Neuronal stem cell (in vitro differentiated cells): ENCODE data around the gene GNG8.

Experiments
- DNase-seq: peaks from one replicate; pipeline ENCODE4 v3.0.0-alpha.2; 2013; ENCODE audit warnings: low spot score
- H2AFZ ChIP-seq: one replicate; pipeline ENCODE4 v1.6.1; 2013; ENCODE audit warnings: mild to moderate bottlenecking, low read length, inconsistent platforms
- H2AK5ac ChIP-seq: 2 replicates; pipeline ENCODE4 v1.6.1; 2013; ENCODE audit warnings: low read depth, mild to moderate bottlenecking, inconsistent platforms, low read length, moderate library complexity, mixed read lengths
- H2BK120ac ChIP-seq: 2 replicates; pipeline ENCODE4 v1.6.1; 2013; ENCODE audit warnings: low read depth, mild to moderate bottlenecking, inconsistent platforms, low read length, moderate library complexity, mixed read lengths
- H2BK12ac ChIP-seq: one replicate; pipeline ENCODE4 v1.6.1; 2013; ENCODE audit warnings: low read length, inconsistent platforms
- H2BK15ac ChIP-seq: 2 replicates; pipeline ENCODE4 v1.6.1; 2013; ENCODE audit warnings: mild to moderate bottlenecking, low read length, inconsistent platforms, mixed read lengths
- H2BK5ac ChIP-seq: one replicate; pipeline ENCODE4 v1.6.1; 2013; ENCODE audit warnings: inconsistent platforms, mild to moderate bottlenecking, low read length, moderate library complexity
- H3K14ac ChIP-seq: one replicate; pipeline ENCODE4 v1.6.1; 2013; ENCODE audit warnings: low read length, inconsistent platforms
- H3K18ac ChIP-seq: 2 replicates; pipeline ENCODE4 v1.6.1; 2013; ENCODE audit warnings: low read length, inconsistent platforms
- H3K23ac ChIP-seq: 2 replicates; pipeline ENCODE4 v1.6.1; 2013; ENCODE audit warnings: low read depth, mild to moderate bottlenecking, mixed read lengths, low read length, inconsistent platforms; ENCODE audit not compliant: poor library complexity
- H3K27ac ChIP-seq: replicated peaks from 3 replicates; pipeline ENCODE4 v1.5.1; 2013; ENCODE audit warnings: low read length, inconsistent platforms
- H3K27me3 ChIP-seq, 3 experiments: 2 replicates each; pipeline ENCODE4 v1.6.1; 2013; ENCODE audit warnings: low read length in 3 of 3, mild to moderate bottlenecking in 2 of 3, inconsistent platforms in 1 of 3, low read depth in 1 of 3, mixed read lengths in 1 of 3, moderate library complexity in 1 of 3; ENCODE audit not compliant: control insufficient read depth in 3 of 3, insufficient read depth in 3 of 3
- H3K36me3 ChIP-seq, 2 donors: replicated peaks in 1 of 2; 2 replicates each; pipeline ENCODE4 v1.6.1; 2013; ENCODE audit warnings: low read length in 2 of 2; ENCODE audit not compliant: control insufficient read depth in 2 of 2, insufficient read depth in 2 of 2
- H3K4ac ChIP-seq: 2 replicates; pipeline ENCODE4 v1.6.1; 2013; ENCODE audit warnings: inconsistent platforms, mild to moderate bottlenecking, low read length, moderate library complexity
- H3K4me1 ChIP-seq, 2 donors: 1 replicate in 1 of 2; 2 replicates in 1 of 2; pipeline ENCODE4 v1.6.1; 2013; ENCODE audit warnings: low read length in 2 of 2, low read depth in 1 of 2; ENCODE audit not compliant: control insufficient read depth in 2 of 2, insufficient read depth in 1 of 2
- H3K4me2 ChIP-seq: one replicate; pipeline ENCODE4 v1.6.1; 2013; ENCODE audit warnings: mild to moderate bottlenecking, low read length, inconsistent platforms; ENCODE audit not compliant: insufficient read depth, poor library complexity, severe bottlenecking
- H3K4me3 ChIP-seq, 2 donors: 2 replicates each; pipeline ENCODE4 v1.5.1; 2013; ENCODE audit warnings: low read length in 2 of 2, mild to moderate bottlenecking in 2 of 2, inconsistent platforms in 1 of 2, moderate library complexity in 1 of 2
- H3K79me1 ChIP-seq: one replicate; pipeline ENCODE4 v1.6.1; 2013; ENCODE audit warnings: low read depth, mild to moderate bottlenecking, inconsistent platforms, low read length, moderate library complexity
- H3K9ac ChIP-seq: one replicate; pipeline ENCODE4 v1.6.1; 2013; ENCODE audit warnings: mild to moderate bottlenecking, low read depth, low read length, inconsistent platforms; ENCODE audit not compliant: poor library complexity
- H3K9me3 ChIP-seq, 2 donors: replicated peaks in 1 of 2; 2 replicates each; pipeline versions ENCODE3 to v1.6.1; 2013; ENCODE audit warnings: low read length in 2 of 2, mild to moderate bottlenecking in 2 of 2, inconsistent platforms in 1 of 2, low read depth in 1 of 2, mixed read lengths in 1 of 2, moderate library complexity in 1 of 2; ENCODE audit not compliant: control insufficient read depth in 2 of 2, insufficient read depth in 1 of 2
- H4K8ac ChIP-seq: one replicate; pipeline ENCODE4 v1.6.1; 2013; ENCODE audit warnings: low read depth, mild to moderate bottlenecking, inconsistent platforms, low read length, moderate library complexity
- H4K91ac ChIP-seq: one replicate; pipeline ENCODE4 v1.6.1; 2013; ENCODE audit warnings: low read length, low read depth, mild to moderate bottlenecking, inconsistent platforms; ENCODE audit not compliant: poor library complexity
- WGBS, 2 donors: extraction: QIAGEN DNeasy Blood & Tissue Kit; methylation state at CpG; one replicate each; pipeline ENCODE4 v1.1.7; 2013; ENCODE audit warnings: missing lambda C conversion rate in 2 of 2, mixed read lengths in 1 of 2; ENCODE audit not compliant: insufficient read length in 2 of 2, insufficient replicate concordance in 1 of 2; ENCODE audit errors: extremely low coverage in 2 of 2; 5-methylcytosine and 5-hydroxymethylcytosine counted together

Gene GNG8

DNA sequence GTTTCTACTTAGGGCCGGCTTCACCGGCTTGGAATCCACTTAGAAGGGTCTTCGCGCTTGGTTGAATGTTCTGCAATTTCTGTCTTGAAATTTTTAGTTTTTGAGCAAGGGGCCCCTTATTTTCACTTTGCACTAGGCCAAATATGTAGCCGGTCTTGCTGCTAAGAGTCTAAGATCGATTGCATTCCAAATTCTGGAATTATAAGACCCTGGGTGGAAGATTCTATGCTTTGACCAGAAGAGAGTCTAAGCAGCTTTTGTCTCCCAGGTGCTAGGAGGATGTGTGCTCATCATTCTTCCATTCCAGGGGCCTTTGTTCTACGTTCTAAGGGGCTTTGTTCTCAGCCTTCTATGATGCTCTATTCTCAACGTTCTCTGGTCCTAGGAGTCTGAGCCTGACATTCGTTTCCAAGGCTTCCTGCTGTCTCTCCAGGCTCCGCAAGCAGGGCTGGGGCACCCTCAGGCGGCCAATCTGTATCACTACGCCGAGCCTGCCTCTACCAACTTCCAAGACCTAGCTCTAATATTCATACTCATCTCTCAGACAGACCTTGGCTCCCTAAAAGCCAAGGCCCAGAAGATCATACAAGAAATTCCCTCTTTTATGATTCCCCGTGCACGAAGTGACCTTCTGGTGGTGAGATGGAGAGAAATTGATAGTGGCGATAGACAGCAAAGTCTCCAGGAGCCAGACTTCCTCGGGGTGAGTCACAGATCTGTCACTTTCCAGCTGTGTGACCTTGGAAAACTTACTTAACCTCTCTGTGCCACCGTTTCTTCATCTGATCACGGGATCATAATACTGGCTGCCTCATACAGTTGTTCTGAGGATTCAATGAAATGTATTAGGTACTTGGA lies 26.0 kb upstream of the GNG8 start:
- H3K4ac ChIP-seq: no peak overlapping the region
- no peaks in the 10 kb centered on the region for H3K79me1 ChIP-seq
- H3K9ac ChIP-seq: no peak overlapping the region
- H3K23ac ChIP-seq: no peak overlapping the region
- H3K18ac ChIP-seq: no peak overlapping the region
- H3K9me3 ChIP-seq: no peaks in the 10 kb centered on the region
- no peak overlapping the region for H4K8ac ChIP-seq
- no peaks in the 10 kb centered on the region for H3K27me3 ChIP-seq
- H3K14ac ChIP-seq: no peak overlapping the region
- H3K4me3 ChIP-seq: peak overlapping the region in 1 of 2 donors; percentile 28
- H2BK120ac ChIP-seq: no peak overlapping the region
- peaks cover 12 to 23% of the 10 kb centered on the region in 2 donors for H3K4me1 ChIP-seq
- H3K27ac ChIP-seq: peak overlapping the region; percentile 3
- no peak overlapping the region for H4K91ac ChIP-seq
- no CpG with 5 or more reads among the region's 19 CpGs for WGBS, 2 donors
- DNase-seq: peak; percentile 86
- no peaks in the 10 kb centered on the region for H3K36me3 ChIP-seq
- H2BK15ac ChIP-seq: no peak overlapping the region
- H3K4me2 ChIP-seq: peak overlapping the region; percentile 53
- H2AK5ac ChIP-seq: no peak overlapping the region
- no peak overlapping the region for H2BK5ac ChIP-seq
- H2AFZ ChIP-seq: peak overlapping the region; percentile 11
- no peak overlapping the region for H2BK12ac ChIP-seq

DNA sequence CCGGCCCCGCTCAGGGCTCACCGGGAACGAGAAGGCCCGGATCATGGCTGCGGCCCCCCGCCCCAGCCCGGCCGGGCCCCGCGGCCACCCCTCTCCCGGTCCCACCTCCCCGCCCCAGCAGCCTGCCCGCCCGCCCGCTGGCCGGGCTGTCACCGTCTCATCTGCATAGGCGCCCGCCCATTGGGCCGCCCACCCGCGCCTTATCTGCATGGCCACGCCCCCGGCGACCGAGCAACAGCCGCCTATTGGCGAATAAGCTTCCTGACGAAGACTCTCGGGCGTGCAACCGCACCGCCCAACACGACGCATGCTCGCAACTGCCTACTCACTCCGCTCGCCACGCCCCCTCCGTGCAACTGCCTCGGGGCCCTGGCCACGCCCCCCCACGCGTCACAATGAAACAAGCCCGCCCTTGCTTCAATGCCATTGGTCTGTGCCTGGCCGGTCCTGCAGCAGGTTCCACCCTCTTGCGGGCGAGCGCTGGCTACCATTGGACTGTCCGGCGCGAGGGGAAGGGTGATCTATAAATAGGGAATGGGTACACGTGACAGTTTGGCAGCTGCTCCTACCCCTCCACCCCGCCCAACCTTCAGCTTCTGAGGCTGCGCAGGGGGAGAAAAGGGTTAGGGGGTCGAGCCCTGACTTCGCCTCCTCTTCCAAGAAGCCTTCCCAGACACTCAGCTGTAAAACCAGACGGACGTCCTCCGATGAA lies 25.2 kb upstream of the GNG8 start, which contains the start of gene DACT3:
TSS of gene DACT3 (minus strand) at position 163 of the 712 bp plus-strand sequence. CDS start at position 45, 118 bp downstream.
- H2AFZ ChIP-seq: peak within 1 kb of the TSS; percentile 94
- peak within 1 kb of the TSS; percentile 83 for H3K18ac ChIP-seq
- peak within 1 kb of the TSS; percentile 64 for H2AK5ac ChIP-seq
- peak within 1 kb of the TSS; percentile 78 for H2BK5ac ChIP-seq
- H3K4me1 ChIP-seq: peaks cover 12 to 23% of the 10 kb centered on the region in 2 donors
- no CpG with 5 or more reads among the region's 61 CpGs for WGBS, 2 donors
- peak within 1 kb of the TSS; percentile 63 for H2BK12ac ChIP-seq
- no peak within 1 kb of the TSS for H4K91ac ChIP-seq
- H4K8ac ChIP-seq: no peak within 1 kb of the TSS
- no peak within 1 kb of the TSS for H3K4ac ChIP-seq
- peak within 1 kb of the TSS; percentile 92 for H3K4me2 ChIP-seq
- H3K27ac ChIP-seq: peak within 1 kb of the TSS; percentile 3
- no peaks in the 10 kb centered on the region for H3K79me1 ChIP-seq
- H3K9ac ChIP-seq: peak within 1 kb of the TSS; percentile 79
- peak within 1 kb of the TSS; percentile 6 for H3K23ac ChIP-seq
- H3K14ac ChIP-seq: no peak within 1 kb of the TSS
- H3K27me3 ChIP-seq: no peaks in the 10 kb centered on the region
- H2BK15ac ChIP-seq: no peak within 1 kb of the TSS
- H2BK120ac ChIP-seq: no peak within 1 kb of the TSS
- DNase-seq: peak; percentile 100
- peak within 1 kb of the TSS; percentile 76 to 86 for H3K4me3 ChIP-seq
- H3K9me3 ChIP-seq: no peaks in the 10 kb centered on the region
- no peaks in the 10 kb centered on the region for H3K36me3 ChIP-seq

DNA sequence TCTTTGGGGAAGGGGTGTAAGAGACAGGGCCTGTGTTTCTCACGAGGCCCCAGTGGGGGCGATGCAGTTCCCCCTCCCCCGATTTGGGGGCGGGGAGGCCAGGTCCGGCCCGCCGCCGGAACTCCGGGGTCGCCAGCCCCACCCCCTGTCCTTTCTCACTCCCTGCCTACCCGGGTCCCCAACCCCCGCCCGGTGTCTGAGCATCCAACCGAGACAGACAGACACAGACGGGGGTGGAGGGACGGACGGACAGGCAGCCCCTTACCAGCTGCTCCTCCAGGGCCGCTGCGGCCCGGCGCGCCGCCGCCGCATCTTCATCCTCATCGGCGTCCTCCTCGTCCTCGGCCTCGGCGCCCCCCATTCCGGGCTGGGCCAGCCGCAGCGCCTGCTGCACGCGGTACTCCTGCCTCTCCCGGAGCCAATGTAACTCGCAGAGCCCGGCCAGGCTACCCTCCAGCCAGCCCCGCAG lies 24.6 kb upstream of the GNG8 start:
- no peak overlapping the region for H2BK5ac ChIP-seq
- no peaks in the 10 kb centered on the region for H3K9me3 ChIP-seq
- WGBS, 2 donors: no CpG with 5 or more reads among the region's 40 CpGs
- peak overlapping the region; percentile 83 for H3K18ac ChIP-seq
- no peak overlapping the region for H4K91ac ChIP-seq
- DNase-seq: no peak
- no peak overlapping the region for H3K4ac ChIP-seq
- peak overlapping the region; percentile 92 for H3K4me2 ChIP-seq
- no peaks in the 10 kb centered on the region for H3K27me3 ChIP-seq
- no peak overlapping the region for H3K14ac ChIP-seq
- H3K4me1 ChIP-seq: peaks cover 12 to 23% of the 10 kb centered on the region in 2 donors
- H2BK15ac ChIP-seq: no peak overlapping the region
- peak overlapping the region; percentile 76 to 86 for H3K4me3 ChIP-seq
- H3K27ac ChIP-seq: no peak overlapping the region
- H4K8ac ChIP-seq: no peak overlapping the region
- peak overlapping the region; percentile 64 for H2AK5ac ChIP-seq
- H3K79me1 ChIP-seq: no peaks in the 10 kb centered on the region
- peak overlapping the region; percentile 94 for H2AFZ ChIP-seq
- no peaks in the 10 kb centered on the region for H3K36me3 ChIP-seq
- H3K9ac ChIP-seq: peak overlapping the region; percentile 79
- H2BK12ac ChIP-seq: no peak overlapping the region
- H2BK120ac ChIP-seq: no peak overlapping the region
- no peak overlapping the region for H3K23ac ChIP-seq
